ENCODE measurements around the gene MYH14.
"Not testable (repeated sequence)": the region's sequence is repeated elsewhere in the genome, so short reads cannot be mapped to it uniquely, and the experiment has no call there.

DNA sequence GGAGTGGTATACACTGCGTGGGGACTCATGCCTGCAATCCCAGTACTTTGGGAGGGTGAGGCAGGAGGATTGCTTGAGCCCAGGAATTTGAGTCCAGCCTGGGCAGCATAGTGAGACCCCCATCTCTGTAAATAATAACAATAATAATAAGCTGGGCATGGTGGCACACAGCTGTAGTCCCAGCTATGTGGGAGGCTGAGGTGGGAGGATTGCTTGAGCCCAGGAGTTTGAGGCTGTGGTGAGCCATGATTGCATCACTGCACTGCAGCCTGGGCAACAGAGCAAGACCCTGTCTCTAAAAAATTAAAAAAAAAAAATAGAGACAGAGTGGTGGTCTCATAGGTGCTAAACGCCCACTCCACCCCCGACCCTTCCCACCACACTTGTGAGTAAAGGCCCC lies 28.0 kb downstream of the MYH14 start:
- TF ChIP-seq EZH2 (IDR thresholded peaks at IDR 0.05; ENCODE audit: low read length, missing control alignments): not testable (repeated sequence)
- TF ChIP-seq, protein P1, sequence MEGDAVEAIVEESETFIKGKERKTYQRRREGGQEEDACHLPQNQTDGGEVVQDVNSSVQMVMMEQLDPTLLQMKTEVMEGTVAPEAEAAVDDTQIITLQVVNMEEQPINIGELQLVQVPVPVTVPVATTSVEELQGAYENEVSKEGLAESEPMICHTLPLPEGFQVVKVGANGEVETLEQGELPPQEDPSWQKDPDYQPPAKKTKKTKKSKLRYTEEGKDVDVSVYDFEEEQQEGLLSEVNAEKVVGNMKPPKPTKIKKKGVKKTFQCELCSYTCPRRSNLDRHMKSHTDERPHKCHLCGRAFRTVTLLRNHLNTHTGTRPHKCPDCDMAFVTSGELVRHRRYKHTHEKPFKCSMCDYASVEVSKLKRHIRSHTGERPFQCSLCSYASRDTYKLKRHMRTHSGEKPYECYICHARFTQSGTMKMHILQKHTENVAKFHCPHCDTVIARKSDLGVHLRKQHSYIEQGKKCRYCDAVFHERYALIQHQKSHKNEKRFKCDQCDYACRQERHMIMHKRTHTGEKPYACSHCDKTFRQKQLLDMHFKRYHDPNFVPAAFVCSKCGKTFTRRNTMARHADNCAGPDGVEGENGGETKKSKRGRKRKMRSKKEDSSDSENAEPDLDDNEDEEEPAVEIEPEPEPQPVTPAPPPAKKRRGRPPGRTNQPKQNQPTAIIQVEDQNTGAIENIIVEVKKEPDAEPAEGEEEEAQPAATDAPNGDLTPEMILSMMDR (conservative IDR thresholded peaks at IDR 0.05 in 1 of 2, IDR thresholded peaks at IDR 0.05 in 1 of 2; ENCODE audit: low read depth in 1 of 2, low read length in 2 of 2): not testable (repeated sequence)
